Measurements from ENCODE around the gene STRN4. TPM values are rescaled to one million over a fixed set of nuclear protein-coding genes. Genes with fewer than 3 reads are reported as not detected.

STRN4 gene
- total and polyA plus RNA-seq, 2 donors = 31.9 to 38.7 TPM

DNA sequence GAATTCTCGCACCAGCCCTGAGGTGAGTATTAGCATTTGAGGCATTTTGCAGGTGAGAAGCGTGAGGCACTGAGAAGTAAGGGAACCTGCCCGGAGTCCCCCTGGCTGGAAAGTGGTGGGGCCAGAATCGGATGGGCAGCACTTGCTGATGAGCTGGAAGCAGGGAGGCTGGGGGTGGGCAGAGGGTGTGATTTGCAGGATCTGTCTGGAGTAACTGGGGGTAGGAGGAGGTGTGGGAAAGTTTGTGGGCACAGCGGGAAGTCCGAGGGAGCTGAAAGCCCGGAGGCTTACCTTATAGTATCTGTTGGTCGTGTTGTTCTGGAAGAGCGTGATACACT, 49.4 kb downstream of the STRN4 start:
- Histone ChIP-seq H3K27ac (ENCODE audit: low read depth in 1 of 2, low read length in 1 of 2) (no peak overlapping the region), H3K36me3 (ENCODE audit: control insufficient read depth in 2 of 2, insufficient read depth in 2 of 2, low read length in 1 of 2) (peaks cover 95 to 98% of the 10 kb centered on the region in 2 donors), H3K4me1 (ENCODE audit: control insufficient read depth in 2 of 2, insufficient read depth in 2 of 2, low read length in 2 of 2) (no peaks in the 10 kb centered on the region), H3K4me3 (ENCODE audit: low read length in 2 of 2) (no peak overlapping the region), H3K27me3 (ENCODE audit: control insufficient read depth in 2 of 2, insufficient read depth in 1 of 2, low read length in 1 of 2) (no peaks in the 10 kb centered on the region), H3K9me3 (ENCODE audit: control insufficient read depth in 2 of 2, insufficient read depth in 1 of 2, low read length in 1 of 2) (no peaks in the 10 kb centered on the region)
- DNase-seq (ENCODE audit: low read depth in 6 of 9, low spot score in 9 of 9) = no peak
- 96% methylated on average over 9 of the region's 9 CpGs for WGBS

DNA sequence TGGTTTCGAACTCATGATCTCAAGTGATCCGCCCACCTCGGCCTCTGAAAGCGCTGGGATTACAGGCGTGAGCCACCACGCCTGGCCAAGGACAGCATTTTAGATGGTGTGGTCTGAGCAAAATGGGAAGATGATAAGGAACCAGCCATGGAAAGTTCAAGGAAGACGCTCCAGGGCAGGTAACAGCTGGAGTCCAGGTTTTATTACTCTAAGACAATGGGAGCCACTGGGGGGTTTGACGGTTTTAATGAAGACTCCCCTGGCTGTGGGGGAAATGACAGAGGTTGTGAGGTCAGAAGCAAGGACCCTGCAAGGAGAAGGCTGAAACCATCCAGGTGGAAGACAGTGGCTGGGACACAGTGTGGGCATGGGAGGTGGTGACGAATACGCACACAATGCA, 50.2 kb downstream of the STRN4 start:
- no peaks in the 10 kb centered on the region for H3K9me3 ChIP-seq (ENCODE audit: control insufficient read depth in 2 of 2, insufficient read depth in 1 of 2, low read length in 1 of 2)
- H3K27ac ChIP-seq (ENCODE audit: low read depth in 1 of 2, low read length in 1 of 2) = no peak overlapping the region
- H3K4me3 ChIP-seq (ENCODE audit: low read length in 2 of 2) = no peak overlapping the region
- no peaks in the 10 kb centered on the region for H3K4me1 ChIP-seq (ENCODE audit: control insufficient read depth in 2 of 2, insufficient read depth in 2 of 2, low read length in 2 of 2)
- WGBS = 98% methylated on average over 10 of the region's 10 CpGs
- peaks cover 95 to 98% of the 10 kb centered on the region in 2 donors for H3K36me3 ChIP-seq (ENCODE audit: control insufficient read depth in 2 of 2, insufficient read depth in 2 of 2, low read length in 1 of 2)
- no peaks in the 10 kb centered on the region for H3K27me3 ChIP-seq (ENCODE audit: control insufficient read depth in 2 of 2, insufficient read depth in 1 of 2, low read length in 1 of 2)
- DNase-seq (ENCODE audit: low read depth in 6 of 9, low spot score in 9 of 9) = no peak

DNA sequence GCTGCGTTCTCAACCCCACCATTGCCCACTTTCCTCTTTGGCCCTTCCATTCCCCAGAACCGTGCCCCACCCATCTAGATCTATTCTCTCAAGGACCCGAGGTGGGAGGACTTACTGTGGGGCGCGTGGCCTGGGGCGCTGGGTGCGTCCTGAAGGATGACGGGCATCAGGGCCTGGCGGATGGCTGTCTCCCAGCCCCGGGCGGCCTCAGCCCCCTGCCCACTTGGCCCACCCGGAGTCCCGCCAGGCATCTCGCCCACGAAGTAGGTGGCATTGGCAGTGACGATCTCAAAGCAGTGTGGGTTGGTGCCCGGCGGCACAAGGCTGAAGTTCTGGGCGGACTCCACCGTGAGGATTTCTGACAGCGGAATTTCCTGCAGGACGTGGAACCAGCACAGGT, 52.5 kb downstream of the STRN4 start:
- H3K27me3 ChIP-seq (ENCODE audit: control insufficient read depth in 2 of 2, insufficient read depth in 1 of 2, low read length in 1 of 2) = no peaks in the 10 kb centered on the region
- no peak overlapping the region for H3K27ac ChIP-seq (ENCODE audit: low read depth in 1 of 2, low read length in 1 of 2)
- H3K36me3 ChIP-seq (ENCODE audit: control insufficient read depth in 2 of 2, insufficient read depth in 2 of 2, low read length in 1 of 2) = peaks cover 94 to 98% of the 10 kb centered on the region in 2 donors
- DNase-seq (ENCODE audit: low read depth in 6 of 9, low spot score in 9 of 9) = no peak
- no peak overlapping the region for H3K4me3 ChIP-seq (ENCODE audit: low read length in 2 of 2)
- no peaks in the 10 kb centered on the region for H3K4me1 ChIP-seq (ENCODE audit: control insufficient read depth in 2 of 2, insufficient read depth in 2 of 2, low read length in 2 of 2)
- no peaks in the 10 kb centered on the region for H3K9me3 ChIP-seq (ENCODE audit: control insufficient read depth in 2 of 2, insufficient read depth in 1 of 2, low read length in 1 of 2)
- 99% methylated on average over 22 of the region's 22 CpGs for WGBS

DNA sequence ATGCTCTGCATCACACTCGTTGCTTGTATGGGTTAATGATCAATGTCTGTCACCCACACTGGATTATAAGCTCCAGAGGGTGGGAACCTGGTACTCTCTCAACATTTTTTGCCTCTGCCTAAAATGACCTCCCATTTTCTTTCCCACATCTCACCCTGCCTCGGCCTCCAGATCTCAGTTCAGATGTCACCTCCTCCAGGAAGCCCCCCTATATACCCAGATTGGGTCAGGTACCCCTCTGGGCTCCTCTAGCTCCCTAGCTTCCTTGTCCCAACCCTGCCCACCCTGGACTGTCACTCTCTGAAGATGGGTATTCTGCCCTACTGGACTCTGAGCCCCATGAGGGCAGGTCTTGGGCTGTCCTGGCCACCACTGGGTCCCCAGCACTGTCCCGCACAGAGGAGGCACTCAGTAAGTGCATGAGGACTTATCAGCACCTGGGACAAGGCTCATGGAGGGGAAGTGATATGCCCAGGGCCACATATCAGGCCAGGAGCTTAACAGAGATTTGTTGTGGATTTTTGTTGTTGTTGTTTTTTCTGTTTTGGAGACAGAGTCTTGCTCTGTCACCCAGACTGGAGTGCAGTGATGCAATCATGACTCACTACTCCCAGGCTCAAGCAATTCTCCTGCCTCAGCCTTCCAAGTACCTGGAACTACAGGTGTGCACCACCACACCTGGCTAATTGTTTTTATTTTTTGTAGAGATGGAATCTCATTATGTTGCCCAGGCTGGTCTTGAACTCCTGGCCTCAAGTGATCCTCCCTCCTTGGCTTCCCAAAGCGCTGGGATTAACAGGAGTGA, 53.1 kb downstream of the STRN4 start:
- Histone ChIP-seq H3K27ac (ENCODE audit: low read depth in 1 of 2, low read length in 1 of 2) (no peak overlapping the region), H3K36me3 (ENCODE audit: control insufficient read depth in 2 of 2, insufficient read depth in 2 of 2, low read length in 1 of 2) (peaks cover 92 to 97% of the 10 kb centered on the region in 2 donors), H3K27me3 (ENCODE audit: control insufficient read depth in 2 of 2, insufficient read depth in 1 of 2, low read length in 1 of 2) (no peaks in the 10 kb centered on the region), H3K4me3 (ENCODE audit: low read length in 2 of 2) (no peak overlapping the region), H3K9me3 (ENCODE audit: control insufficient read depth in 2 of 2, insufficient read depth in 1 of 2, low read length in 1 of 2) (no peaks in the 10 kb centered on the region), H3K4me1 (ENCODE audit: control insufficient read depth in 2 of 2, insufficient read depth in 2 of 2, low read length in 2 of 2) (no peaks in the 10 kb centered on the region)
- 98% methylated on average over 4 of the region's 4 CpGs for WGBS
- DNase-seq (ENCODE audit: low read depth in 6 of 9, low spot score in 9 of 9) = no peak

DNA sequence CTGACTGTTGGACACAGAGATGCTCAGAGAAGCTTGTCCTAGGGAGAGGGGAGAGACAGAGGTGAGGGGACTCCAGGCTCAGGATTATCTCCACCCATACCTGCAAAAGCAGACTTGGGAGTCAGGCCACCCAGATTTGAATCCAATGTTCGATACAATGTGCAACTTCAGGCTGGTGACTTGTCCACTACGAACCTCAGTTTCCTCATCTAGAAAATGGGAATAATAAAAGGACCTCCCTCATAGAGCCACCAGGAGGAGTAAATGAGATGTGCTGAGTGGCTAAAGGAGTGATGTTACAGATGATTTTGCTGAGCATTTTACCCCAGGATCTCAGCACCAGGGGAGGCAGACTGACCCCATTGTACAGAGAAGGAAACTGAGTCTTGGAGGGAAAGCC, 54.3 kb downstream of the STRN4 start:
- Histone ChIP-seq H3K9me3 (ENCODE audit: control insufficient read depth in 2 of 2, insufficient read depth in 1 of 2, low read length in 1 of 2) (no peaks in the 10 kb centered on the region), H3K4me3 (ENCODE audit: low read length in 2 of 2) (no peak overlapping the region), H3K27ac (ENCODE audit: low read depth in 1 of 2, low read length in 1 of 2) (no peak overlapping the region), H3K27me3 (ENCODE audit: control insufficient read depth in 2 of 2, insufficient read depth in 1 of 2, low read length in 1 of 2) (no peaks in the 10 kb centered on the region), H3K4me1 (ENCODE audit: control insufficient read depth in 2 of 2, insufficient read depth in 2 of 2, low read length in 2 of 2) (no peaks in the 10 kb centered on the region), H3K36me3 (ENCODE audit: control insufficient read depth in 2 of 2, insufficient read depth in 2 of 2, low read length in 1 of 2) (peaks cover 94 to 99% of the 10 kb centered on the region in 2 donors)
- no peak for DNase-seq (ENCODE audit: low read depth in 6 of 9, low spot score in 9 of 9)
- 98% methylated on average over 2 of the region's 2 CpGs for WGBS

DNA sequence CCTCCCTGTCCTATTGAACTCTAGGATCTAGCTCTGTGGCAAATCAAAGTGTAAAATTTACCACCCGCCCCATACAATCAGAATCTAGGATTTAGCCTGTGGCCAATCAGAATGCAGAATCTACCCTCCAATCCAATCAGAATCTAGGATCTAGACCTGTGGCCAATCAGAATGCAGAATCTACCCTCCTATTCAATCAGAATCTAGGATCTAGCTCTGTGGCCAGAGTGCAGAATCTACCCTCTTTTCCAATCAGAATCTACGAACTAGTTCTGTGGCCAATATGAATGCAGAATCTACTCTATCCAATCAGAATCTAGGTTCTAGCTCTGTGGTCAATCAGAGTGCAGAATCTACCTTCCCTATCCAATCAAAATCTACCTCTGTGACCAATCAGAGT, 55.1 kb downstream of the STRN4 start:
- no peak overlapping the region for H3K4me3 ChIP-seq (ENCODE audit: low read length in 2 of 2)
- no peaks in the 10 kb centered on the region for H3K9me3 ChIP-seq (ENCODE audit: control insufficient read depth in 2 of 2, insufficient read depth in 1 of 2, low read length in 1 of 2)
- H3K27ac ChIP-seq (ENCODE audit: low read depth in 1 of 2, low read length in 1 of 2) = no peak overlapping the region
- DNase-seq (ENCODE audit: low read depth in 6 of 9, low spot score in 9 of 9) = no peak
- H3K36me3 ChIP-seq (ENCODE audit: control insufficient read depth in 2 of 2, insufficient read depth in 2 of 2, low read length in 1 of 2) = peaks cover 91 to 92% of the 10 kb centered on the region in 2 donors
- 49% methylated on average over 2 of the region's 2 CpGs for WGBS
- H3K27me3 ChIP-seq (ENCODE audit: control insufficient read depth in 2 of 2, insufficient read depth in 1 of 2, low read length in 1 of 2) = no peaks in the 10 kb centered on the region
- H3K4me1 ChIP-seq (ENCODE audit: control insufficient read depth in 2 of 2, insufficient read depth in 2 of 2, low read length in 2 of 2) = no peaks in the 10 kb centered on the region

DNA sequence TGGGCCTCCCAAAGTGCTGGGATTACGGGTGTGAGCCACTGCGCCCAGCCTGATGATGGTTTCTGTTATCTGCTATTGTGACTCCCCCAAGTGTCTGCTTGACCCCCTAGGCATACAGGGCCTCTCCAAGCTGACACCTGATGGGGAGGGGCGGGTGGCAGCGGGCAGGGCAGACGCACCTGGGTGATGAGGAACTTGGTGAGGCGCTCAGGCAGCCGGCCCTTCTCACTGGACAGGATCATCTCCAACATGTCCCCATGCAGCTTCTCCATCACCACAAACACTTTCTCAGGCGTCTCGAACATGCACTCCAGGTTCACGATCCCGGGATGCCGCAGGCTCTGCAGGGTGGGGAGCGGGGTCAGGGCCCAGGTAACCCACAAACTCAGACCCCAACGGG, 56.9 kb downstream of the STRN4 start:
- Histone ChIP-seq H3K4me1 (ENCODE audit: control insufficient read depth in 2 of 2, insufficient read depth in 2 of 2, low read length in 2 of 2) (no peaks in the 10 kb centered on the region), H3K27me3 (ENCODE audit: control insufficient read depth in 2 of 2, insufficient read depth in 1 of 2, low read length in 1 of 2) (no peaks in the 10 kb centered on the region), H3K36me3 (ENCODE audit: control insufficient read depth in 2 of 2, insufficient read depth in 2 of 2, low read length in 1 of 2) (peaks cover 90 to 93% of the 10 kb centered on the region in 2 donors), H3K4me3 (ENCODE audit: low read length in 2 of 2) (no peak overlapping the region), H3K9me3 (ENCODE audit: control insufficient read depth in 2 of 2, insufficient read depth in 1 of 2, low read length in 1 of 2) (no peaks in the 10 kb centered on the region), H3K27ac (ENCODE audit: low read depth in 1 of 2, low read length in 1 of 2) (no peak overlapping the region)
- no peak for DNase-seq (ENCODE audit: low read depth in 6 of 9, low spot score in 9 of 9)
- 97% methylated on average over 14 of the region's 14 CpGs for WGBS

DNA sequence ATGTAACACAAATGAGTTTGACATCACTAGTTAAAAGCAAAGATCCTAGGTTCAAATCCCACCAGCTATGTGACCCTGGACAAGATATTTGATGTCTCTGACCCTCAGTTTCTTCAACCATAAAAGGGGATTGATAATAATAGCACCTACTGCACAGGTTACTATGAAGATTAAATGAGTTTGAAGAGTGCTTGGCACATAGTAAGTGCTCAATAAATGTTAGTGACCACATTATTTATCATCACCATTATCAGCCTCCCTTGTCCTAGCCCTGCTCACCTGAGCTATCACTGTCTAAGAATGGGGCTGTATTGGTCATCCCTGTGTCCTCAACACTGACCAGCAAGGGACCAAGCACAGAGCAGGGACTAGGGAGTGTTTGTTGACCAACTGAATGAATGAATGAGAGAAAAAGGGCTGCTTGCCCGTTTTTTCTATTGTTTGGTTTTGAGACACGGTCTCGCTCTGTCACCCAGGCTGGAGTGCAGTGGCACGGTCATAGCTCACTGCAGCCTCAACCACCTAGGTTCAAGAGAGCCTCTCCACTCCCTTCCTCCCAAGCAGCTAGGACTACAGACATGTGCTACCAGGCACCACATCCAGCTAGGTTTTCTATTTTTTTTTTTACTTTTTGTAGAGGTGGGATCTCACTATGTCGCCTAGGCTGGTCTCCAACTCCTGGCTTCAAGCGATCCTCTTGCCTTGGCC, 58.7 kb downstream of the STRN4 start:
- no peak for DNase-seq (ENCODE audit: low read depth in 6 of 9, low spot score in 9 of 9)
- H3K36me3 ChIP-seq (ENCODE audit: control insufficient read depth in 2 of 2, insufficient read depth in 2 of 2, low read length in 1 of 2) = peaks cover 89 to 90% of the 10 kb centered on the region in 2 donors
- WGBS = 98% methylated on average over 6 of the region's 6 CpGs
- no peak overlapping the region for H3K27ac ChIP-seq (ENCODE audit: low read depth in 1 of 2, low read length in 1 of 2)
- no peaks in the 10 kb centered on the region for H3K4me1 ChIP-seq (ENCODE audit: control insufficient read depth in 2 of 2, insufficient read depth in 2 of 2, low read length in 2 of 2)
- H3K4me3 ChIP-seq (ENCODE audit: low read length in 2 of 2) = no peak overlapping the region
- no peaks in the 10 kb centered on the region for H3K9me3 ChIP-seq (ENCODE audit: control insufficient read depth in 2 of 2, insufficient read depth in 1 of 2, low read length in 1 of 2)
- H3K27me3 ChIP-seq (ENCODE audit: control insufficient read depth in 2 of 2, insufficient read depth in 1 of 2, low read length in 1 of 2) = no peaks in the 10 kb centered on the region

DNA sequence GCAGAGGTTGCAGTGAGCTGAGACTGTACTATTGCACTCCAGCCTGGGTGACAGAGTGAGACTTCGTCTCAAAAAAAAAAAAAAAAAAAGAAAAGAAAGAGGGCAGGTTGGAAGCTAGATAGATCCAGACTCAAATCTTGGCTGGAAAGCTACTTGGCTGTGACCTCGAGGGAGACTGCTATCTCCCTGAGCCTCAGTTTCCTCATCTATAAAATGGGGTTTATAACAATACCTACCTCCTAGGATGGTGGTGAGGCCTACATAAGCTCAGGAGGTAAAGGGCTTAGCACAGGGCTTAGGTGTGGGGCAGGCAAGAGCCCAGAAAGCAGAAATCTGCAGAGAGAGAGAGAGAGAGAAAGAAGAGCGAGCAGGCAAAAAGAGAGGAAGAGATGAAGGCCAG, 61.1 kb downstream of the STRN4 start:
- 80% methylated on average over 3 of the region's 3 CpGs for WGBS
- Histone ChIP-seq H3K36me3 (ENCODE audit: control insufficient read depth in 2 of 2, insufficient read depth in 2 of 2, low read length in 1 of 2) (peaks cover 76 to 84% of the 10 kb centered on the region in 2 donors), H3K9me3 (ENCODE audit: control insufficient read depth in 2 of 2, insufficient read depth in 1 of 2, low read length in 1 of 2) (no peaks in the 10 kb centered on the region), H3K4me3 (ENCODE audit: low read length in 2 of 2) (no peak overlapping the region), H3K4me1 (ENCODE audit: control insufficient read depth in 2 of 2, insufficient read depth in 2 of 2, low read length in 2 of 2) (no peaks in the 10 kb centered on the region), H3K27me3 (ENCODE audit: control insufficient read depth in 2 of 2, insufficient read depth in 1 of 2, low read length in 1 of 2) (no peaks in the 10 kb centered on the region), H3K27ac (ENCODE audit: low read depth in 1 of 2, low read length in 1 of 2) (no peak overlapping the region)
- no peak for DNase-seq (ENCODE audit: low read depth in 6 of 9, low spot score in 9 of 9)

Measured in thymus (tissue), 11 donors.